Esophagus muscularis mucosa (tissue), 4 donors: Measurements from ENCODE around the gene XXYLT1. TPM values are rescaled to one million over a fixed set of nuclear protein-coding genes. Genes with fewer than 3 reads are reported as not detected.
A peak's percentile ranks its signal among the peaks of the same experiment; 100 is the strongest.

Experiments
- DNase-seq: peaks from one replicate; pipeline ENCODE4 v3.0.0-alpha.2; 2017; ENCODE audit errors: extremely low spot score
- H3K27ac ChIP-seq, 4 donors: fragments of 200-600 bp; sonication (generic); replicated peaks in 1 of 4; 1 replicate in 3 of 4; 2 replicates in 1 of 4; pipeline ENCODE4 v1.5.1; 2016 to 2019; ENCODE audit warnings: mild to moderate bottlenecking in 1 of 4
- H3K27me3 ChIP-seq, 4 donors: fragments of 200-600 bp; sonication (generic); one replicate each; pipeline versions ENCODE4 v1.5.1 to v1.6.0; 2016 to 2019
- H3K36me3 ChIP-seq, 4 donors: fragments of 200-600 bp; sonication (generic); one replicate each; pipeline ENCODE4 v1.5.1; 2016 to 2019
- H3K4me1 ChIP-seq, 4 donors: fragments of 200-600 bp; sonication (generic); one replicate each; pipeline ENCODE4 v1.5.1; 2016 to 2019
- H3K4me3 ChIP-seq, 4 donors: fragments of 200-600 bp; sonication (generic); 1 replicate in 2 of 4; 2 replicates in 2 of 4; pipeline ENCODE4 v1.5.1; 2016 to 2019; ENCODE audit warnings: mild to moderate bottlenecking in 4 of 4, moderate library complexity in 1 of 4
- H3K9me3 ChIP-seq, 4 donors: fragments of 200-600 bp; sonication (generic); 1 replicate in 3 of 4; 2 replicates in 1 of 4; pipeline ENCODE4 v1.5.1; 2016 to 2019
- EP300 ChIP-seq: sonication (generic); formaldehyde crosslinking; IDR thresholded peaks from one replicate; pipeline ENCODE4 v1.6.1; 2017; ENCODE audit warnings: antibody characterized with exemption
- POLR2A ChIP-seq: fragments of 450-650 bp; IDR thresholded peaks from one replicate; pipeline ENCODE4 v1.6.1; 2017; ENCODE audit warnings: antibody characterized with exemption, moderate library complexity, mild to moderate bottlenecking, low read depth
- POLR2AphosphoS5 ChIP-seq, 2 donors: sonication (generic); formaldehyde crosslinking; IDR thresholded peaks; one replicate each; pipeline ENCODE4 v1.6.1; 2017; ENCODE audit warnings: antibody characterized with exemption in 2 of 2
- WGBS: methylation state at CpG from one replicate; pipeline ENCODE4 v1.1.5; 2018; 5-methylcytosine and 5-hydroxymethylcytosine counted together
- intact Hi-C: fragments of 100-400 bp; cut with DNase I; formaldehyde crosslinking; loops from one replicate; pipeline ENCODE4 v1.15.1; 2023
- total RNA-seq, 4 donors: library from RNA; depleted of rRNA; stranded (reverse); fragments of >200 nt; gene quantifications; one replicate each; pipeline versions ENCODE4 v1.1.0 to v1.2.1, GENCODE V29; 2016
- TF ChIP-seq, protein P1 (sequence below), 3 experiments: fragments of 200-600 bp in 2 of 3; fragments of 450-650 bp in 1 of 3; sonication (generic) in 2 of 3; IDR thresholded peaks; one replicate each; pipeline ENCODE4 v1.5.1; 2017 to 2019; ENCODE audit warnings: antibody characterized with exemption in 3 of 3, mild to moderate bottlenecking in 2 of 3, moderate library complexity in 1 of 3

The XXYLT1 gene
- total RNA-seq, 4 donors from 2014 or later = 8.8 to 18.5 (median 13.9) TPM

DNA sequence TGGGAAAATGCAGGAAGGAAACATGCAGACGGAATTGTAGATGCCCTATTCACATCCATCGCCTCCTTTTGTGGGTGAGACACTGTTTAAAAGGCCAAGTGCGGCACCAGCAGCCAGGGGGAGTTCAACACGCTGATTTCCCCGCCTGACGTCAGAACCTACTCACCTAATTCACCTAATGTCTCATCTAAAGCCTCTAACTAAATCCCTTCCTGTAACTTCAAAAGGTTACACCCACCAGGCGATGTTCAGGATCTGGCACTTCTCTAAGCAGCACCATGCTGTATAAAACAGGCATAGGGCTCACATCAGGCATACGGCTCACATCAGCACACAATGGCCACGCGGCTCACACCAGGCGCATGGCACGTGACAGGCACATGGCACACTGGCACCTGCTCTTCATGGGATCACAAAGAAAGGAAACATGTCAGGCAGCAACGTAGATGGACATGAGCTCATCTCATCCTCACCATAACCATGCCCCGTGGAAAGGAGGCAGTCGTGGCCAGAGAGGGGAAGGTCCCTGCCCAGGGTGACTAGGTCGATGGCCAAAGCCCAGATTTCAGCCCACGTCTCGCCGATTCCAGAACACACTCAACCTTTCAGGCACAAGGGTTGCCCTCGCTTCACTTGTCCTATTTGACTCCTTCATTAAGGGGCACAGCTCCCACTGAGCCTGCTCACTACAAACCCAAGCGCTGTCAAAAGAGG lies 21.7 kb downstream of the XXYLT1 start:
- intact Hi-C loops = no loop called here
- DNase-seq = peak; percentile 84
- TF ChIP-seq POLR2A (no peak), POLR2AphosphoS5 (IDR thresholded peaks at IDR 0.05) (no peak), EP300 (no peak)
- TF ChIP-seq, protein P1, sequence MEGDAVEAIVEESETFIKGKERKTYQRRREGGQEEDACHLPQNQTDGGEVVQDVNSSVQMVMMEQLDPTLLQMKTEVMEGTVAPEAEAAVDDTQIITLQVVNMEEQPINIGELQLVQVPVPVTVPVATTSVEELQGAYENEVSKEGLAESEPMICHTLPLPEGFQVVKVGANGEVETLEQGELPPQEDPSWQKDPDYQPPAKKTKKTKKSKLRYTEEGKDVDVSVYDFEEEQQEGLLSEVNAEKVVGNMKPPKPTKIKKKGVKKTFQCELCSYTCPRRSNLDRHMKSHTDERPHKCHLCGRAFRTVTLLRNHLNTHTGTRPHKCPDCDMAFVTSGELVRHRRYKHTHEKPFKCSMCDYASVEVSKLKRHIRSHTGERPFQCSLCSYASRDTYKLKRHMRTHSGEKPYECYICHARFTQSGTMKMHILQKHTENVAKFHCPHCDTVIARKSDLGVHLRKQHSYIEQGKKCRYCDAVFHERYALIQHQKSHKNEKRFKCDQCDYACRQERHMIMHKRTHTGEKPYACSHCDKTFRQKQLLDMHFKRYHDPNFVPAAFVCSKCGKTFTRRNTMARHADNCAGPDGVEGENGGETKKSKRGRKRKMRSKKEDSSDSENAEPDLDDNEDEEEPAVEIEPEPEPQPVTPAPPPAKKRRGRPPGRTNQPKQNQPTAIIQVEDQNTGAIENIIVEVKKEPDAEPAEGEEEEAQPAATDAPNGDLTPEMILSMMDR (IDR thresholded peaks at IDR 0.05) = no peak
- H3K9me3 ChIP-seq = no peaks in the 10 kb centered on the region
- peaks cover 3 to 31% (median 29%) of the 10 kb centered on the region in 4 donors for H3K4me1 ChIP-seq
- H3K27ac ChIP-seq = no peak overlapping the region
- peaks cover 0 to 16% (median 0%) of the 10 kb centered on the region in 4 donors for H3K36me3 ChIP-seq
- H3K27me3 ChIP-seq = no peaks in the 10 kb centered on the region
- no peak overlapping the region for H3K4me3 ChIP-seq
- WGBS = 95% methylated on average over 21 of the region's 21 CpGs

DNA sequence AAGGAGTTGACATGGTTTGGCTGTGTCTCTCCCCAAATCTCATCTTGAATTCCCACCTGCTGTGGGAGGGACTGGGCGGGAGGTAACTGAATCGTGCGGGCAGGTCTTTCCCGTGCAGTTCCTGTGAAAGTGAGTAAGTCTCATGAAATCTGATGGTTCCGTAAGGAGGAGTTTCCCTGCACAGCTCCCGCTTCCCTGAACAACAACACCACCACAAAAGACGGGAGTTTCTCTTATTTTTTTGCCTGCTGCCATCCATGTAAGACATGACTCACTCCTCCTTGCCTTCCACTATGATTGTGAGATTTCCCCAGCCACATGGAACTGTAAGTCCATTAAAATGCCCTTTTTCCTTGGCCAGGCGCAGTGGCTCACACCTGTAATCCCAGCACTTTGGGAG lies 22.7 kb downstream of the XXYLT1 start:
- TF ChIP-seq, protein P1 (IDR thresholded peaks at IDR 0.05) = no peak
- TF ChIP-seq POLR2AphosphoS5 (IDR thresholded peaks at IDR 0.05) (no peak), POLR2A (no peak), EP300 (no peak)
- Histone ChIP-seq H3K4me3 (no peak overlapping the region), H3K27ac (no peak overlapping the region), H3K27me3 (no peaks in the 10 kb centered on the region), H3K9me3 (no peaks in the 10 kb centered on the region), H3K4me1 (peaks cover 3 to 22% (median 21%) of the 10 kb centered on the region in 4 donors), H3K36me3 (peaks cover 0 to 16% (median 0%) of the 10 kb centered on the region in 4 donors)
- intact Hi-C loops = no loop called here
- 94% methylated on average over 8 of the region's 8 CpGs for whole genome bisulfite sequencing
- DNase-seq = no peak

GRCh38 chr3:195247863-195248189 lies 23.1 kb downstream of the XXYLT1 start:
- Histone ChIP-seq H3K4me3 (no peak overlapping the region), H3K36me3 (peaks cover 0 to 16% (median 0%) of the 10 kb centered on the region in 4 donors), H3K9me3 (no peaks in the 10 kb centered on the region), H3K4me1 (peaks cover 3 to 17% (median 16%) of the 10 kb centered on the region in 4 donors), H3K27me3 (no peaks in the 10 kb centered on the region), H3K27ac (no peak overlapping the region)
- no peak for TF ChIP-seq EP300
- WGBS = 81% methylated on average over 5 of the region's 8 CpGs
- no peak for DNase-seq
- intact Hi-C loops = no loop called here

GRCh38 chr3:195247086-195247862 lies 23.7 kb downstream of the XXYLT1 start:
- H3K4me1 ChIP-seq = peaks cover 3 to 12% (median 11%) of the 10 kb centered on the region in 4 donors
- no peak overlapping the region for H3K4me3 ChIP-seq
- DNase-seq = peak; percentile 14
- intact Hi-C loops = no loop called here
- H3K36me3 ChIP-seq = peaks cover 0 to 16% (median 0%) of the 10 kb centered on the region in 4 donors
- no peaks in the 10 kb centered on the region for H3K27me3 ChIP-seq
- H3K27ac ChIP-seq = no peak overlapping the region
- H3K9me3 ChIP-seq = no peaks in the 10 kb centered on the region
- TF ChIP-seq, protein P1 (IDR thresholded peaks at IDR 0.05) = no peak
- no peak for TF ChIP-seq POLR2A
- TF ChIP-seq EP300 = no peak
- TF ChIP-seq POLR2AphosphoS5 (IDR thresholded peaks at IDR 0.05) = no peak
- 94% methylated on average over 23 of the region's 24 CpGs for WGBS

GRCh38 chr3:195246581-195246995 lies 24.4 kb downstream of the XXYLT1 start:
- Histone ChIP-seq H3K36me3 (peaks cover 0 to 16% (median 0%) of the 10 kb centered on the region in 4 donors), H3K4me3 (no peak overlapping the region), H3K27ac (no peak overlapping the region), H3K4me1 (peaks cover 3 to 11% (median 10%) of the 10 kb centered on the region in 4 donors), H3K27me3 (no peaks in the 10 kb centered on the region), H3K9me3 (no peaks in the 10 kb centered on the region)
- DNase-seq = peak; percentile 80
- intact Hi-C loops = no loop called here
- TF ChIP-seq, protein P1 (IDR thresholded peaks at IDR 0.05) = no peak
- TF ChIP-seq POLR2A = no peak
- 90% methylated on average over 9 of the region's 9 CpGs for WGBS
